Measurements from ENCODE around the gene EXOC6B. TPM values are rescaled to one million over a fixed set of nuclear protein-coding genes. Genes with fewer than 3 reads are reported as not detected.

EXOC6B gene
- total and polyA plus RNA-seq, 2 of the 8 experiments (the other 6 are each of a cell fraction or from before 2014, with no cell fraction given) = 13.5 to 33.0 TPM

- no peak for TF ChIP-seq CBX8 (IDR thresholded peaks at IDR 0.05; ENCODE audit: borderline replicate concordance, low read depth, low read length)
- no peak for TF ChIP-seq USF2 (IDR thresholded peaks at IDR 0.05; ENCODE audit: low read length)
- TF ChIP-seq SAP30 (IDR thresholded peaks at IDR 0.05; ENCODE audit: insufficient read depth, insufficient replicate concordance, low read length) = no peak
- no peak for TF ChIP-seq CEBPB (IDR thresholded peaks at IDR 0.05; ENCODE audit: low read depth, low read length)
- no peak for TF ChIP-seq SIX5 (IDR thresholded peaks at IDR 0.05; ENCODE audit: low read depth, low read length)
- no peak for TF ChIP-seq JUN (IDR thresholded peaks at IDR 0.05; ENCODE audit: low read depth, low read length)
- no peak for TF ChIP-seq ASH2L (IDR thresholded peaks at IDR 0.05; ENCODE audit: low read length)
Observed at GRCh38 chr2:72824224-72824842, 1.5 kb downstream of the EXOC6B start (continued).
